ENCODE results near the gene MIS18A. TPM values are rescaled to one million over a fixed set of nuclear protein-coding genes. Genes with fewer than 3 reads are reported as not detected.

Gene MIS18A
- total and polyA plus RNA-seq, 4 donors: 1.1 to 10.1 (median 2.6) TPM

- Histone ChIP-seq H3K36me3 (ENCODE audit: control insufficient read depth in 4 of 4, insufficient read depth in 3 of 4, low read depth in 1 of 4, low read length in 3 of 4) (peaks cover 14 to 63% (median 33%) of the 10 kb centered on the region in 4 donors), H3K27ac (ENCODE audit: low read depth in 1 of 2, low read length in 2 of 2) (no peak overlapping the region), H3K9ac (ENCODE audit: low read depth in 1 of 2, low read length in 2 of 2) (no peak overlapping the region), H3K27me3 (ENCODE audit: control insufficient read depth in 4 of 4, insufficient read depth in 4 of 4, low read length in 3 of 4) (no peaks in the 10 kb centered on the region), H3K4me1 (ENCODE audit: control insufficient read depth in 4 of 4, insufficient read depth in 4 of 4, low read length in 3 of 4) (no peaks in the 10 kb centered on the region), H3K4me3 (ENCODE audit: low read depth in 1 of 3, low read length in 3 of 3) (no peak overlapping the region), H3K9me3 (ENCODE audit: control insufficient read depth in 4 of 4, low read length in 3 of 4) (no peaks in the 10 kb centered on the region)
- TF ChIP-seq, protein P1, sequence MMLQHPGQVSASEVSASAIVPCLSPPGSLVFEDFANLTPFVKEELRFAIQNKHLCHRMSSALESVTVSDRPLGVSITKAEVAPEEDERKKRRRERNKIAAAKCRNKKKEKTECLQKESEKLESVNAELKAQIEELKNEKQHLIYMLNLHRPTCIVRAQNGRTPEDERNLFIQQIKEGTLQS (IDR thresholded peaks at IDR 0.05): no peak
- no peak for TF ChIP-seq EGR1 (IDR thresholded peaks at IDR 0.05; ENCODE audit: low read depth in 2 of 2)
- TF ChIP-seq ZBTB33 (IDR thresholded peaks at IDR 0.05): no peak
- TF ChIP-seq, protein P2, sequence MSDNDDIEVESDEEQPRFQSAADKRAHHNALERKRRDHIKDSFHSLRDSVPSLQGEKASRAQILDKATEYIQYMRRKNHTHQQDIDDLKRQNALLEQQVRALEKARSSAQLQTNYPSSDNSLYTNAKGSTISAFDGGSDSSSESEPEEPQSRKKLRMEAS (IDR thresholded peaks at IDR 0.05): no peak
- no peak for TF ChIP-seq RAD21 (IDR thresholded peaks at IDR 0.05)
- TF ChIP-seq HNF4A (conservative IDR thresholded peaks at IDR 0.05): no peak
- no peak for TF ChIP-seq GABPA (IDR thresholded peaks at IDR 0.05 in 1 of 2, conservative IDR thresholded peaks at IDR 0.05 in 1 of 2)
- no peak for TF ChIP-seq HNF4G (IDR thresholded peaks at IDR 0.05)
- TF ChIP-seq RXRA (IDR thresholded peaks at IDR 0.05): no peak
- TF ChIP-seq NR2F2 (IDR thresholded peaks at IDR 0.05): no peak
- TF ChIP-seq CTCF (IDR thresholded peaks at IDR 0.05; ENCODE audit: low read depth, low read length, missing input control): no peak
- TF ChIP-seq TAF1 (conservative IDR thresholded peaks at IDR 0.05): no peak
- TF ChIP-seq JUND (IDR thresholded peaks at IDR 0.05): no peak
- TF ChIP-seq FOXA2 (IDR thresholded peaks at IDR 0.05): no peak
- 91% methylated on average over 14 of the region's 14 CpGs for WGBS
- no peak for DNase-seq (ENCODE audit: low spot score)
Measured at GRCh38 chr21:32315511-32316281, 36.8 kb upstream of the MIS18A start.

- H3K27ac ChIP-seq (ENCODE audit: low read depth in 1 of 2, low read length in 2 of 2): no peak overlapping the region
- 96% methylated on average over 16 of the region's 16 CpGs for WGBS
- no peak for DNase-seq (ENCODE audit: low spot score)
- H3K36me3 ChIP-seq (ENCODE audit: control insufficient read depth in 4 of 4, insufficient read depth in 3 of 4, low read depth in 1 of 4, low read length in 3 of 4): peaks cover 9 to 54% (median 26%) of the 10 kb centered on the region in 4 donors
- no peaks in the 10 kb centered on the region for H3K9me3 ChIP-seq (ENCODE audit: control insufficient read depth in 4 of 4, low read length in 3 of 4)
- H3K27me3 ChIP-seq (ENCODE audit: control insufficient read depth in 4 of 4, insufficient read depth in 4 of 4, low read length in 3 of 4): no peaks in the 10 kb centered on the region
- no peak overlapping the region for H3K9ac ChIP-seq (ENCODE audit: low read depth in 1 of 2, low read length in 2 of 2)
- no peak overlapping the region for H3K4me3 ChIP-seq (ENCODE audit: low read depth in 1 of 3, low read length in 3 of 3)
- no peak for TF ChIP-seq HNF4G (IDR thresholded peaks at IDR 0.05)
- H3K4me1 ChIP-seq (ENCODE audit: control insufficient read depth in 4 of 4, insufficient read depth in 4 of 4, low read length in 3 of 4): no peaks in the 10 kb centered on the region
Measured at GRCh38 chr21:32314806-32315205, 36.0 kb upstream of the MIS18A start.

Measured in liver (tissue), 9 donors.